Measurements from ENCODE around the gene PRAC1. TPM values are rescaled to one million over a fixed set of nuclear protein-coding genes. Genes with fewer than 3 reads are reported as not detected.

The PRAC1 gene
- total RNA-seq, 4 donors from 2014 or later, result not detected

- Histone ChIP-seq H3K4me1 (peaks cover 11 to 36% (median 27%) of the 10 kb centered on the region in 4 donors), H3K36me3 (no peaks in the 10 kb centered on the region), H3K9me3 (no peaks in the 10 kb centered on the region), H3K27me3 (peaks cover 10 to 100% (median 96%) of the 10 kb centered on the region in 4 donors), H3K27ac (replicated peaks in 1 of 4) (no peak overlapping the region), H3K4me3 (no peak overlapping the region)
- TF ChIP-seq, protein P1, sequence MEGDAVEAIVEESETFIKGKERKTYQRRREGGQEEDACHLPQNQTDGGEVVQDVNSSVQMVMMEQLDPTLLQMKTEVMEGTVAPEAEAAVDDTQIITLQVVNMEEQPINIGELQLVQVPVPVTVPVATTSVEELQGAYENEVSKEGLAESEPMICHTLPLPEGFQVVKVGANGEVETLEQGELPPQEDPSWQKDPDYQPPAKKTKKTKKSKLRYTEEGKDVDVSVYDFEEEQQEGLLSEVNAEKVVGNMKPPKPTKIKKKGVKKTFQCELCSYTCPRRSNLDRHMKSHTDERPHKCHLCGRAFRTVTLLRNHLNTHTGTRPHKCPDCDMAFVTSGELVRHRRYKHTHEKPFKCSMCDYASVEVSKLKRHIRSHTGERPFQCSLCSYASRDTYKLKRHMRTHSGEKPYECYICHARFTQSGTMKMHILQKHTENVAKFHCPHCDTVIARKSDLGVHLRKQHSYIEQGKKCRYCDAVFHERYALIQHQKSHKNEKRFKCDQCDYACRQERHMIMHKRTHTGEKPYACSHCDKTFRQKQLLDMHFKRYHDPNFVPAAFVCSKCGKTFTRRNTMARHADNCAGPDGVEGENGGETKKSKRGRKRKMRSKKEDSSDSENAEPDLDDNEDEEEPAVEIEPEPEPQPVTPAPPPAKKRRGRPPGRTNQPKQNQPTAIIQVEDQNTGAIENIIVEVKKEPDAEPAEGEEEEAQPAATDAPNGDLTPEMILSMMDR (IDR thresholded peaks at IDR 0.05), result no peak
- no peak for DNase-seq (ENCODE audit: extremely low spot score)
- intact Hi-C loops (cut with DNase I), result no loop called here
- 7% methylated on average over 13 of the region's 13 CpGs for WGBS
These were observed 29.5 kb upstream of the PRAC1 start for GRCh38 chr17:48751733-48752398.

GRCh38 chr17:48751172-48751571 is 28.9 kb upstream of the PRAC1 start:
- no peak for DNase-seq (ENCODE audit: extremely low spot score)
- 6% methylated on average over 3 of the region's 3 CpGs for WGBS
- H3K27ac ChIP-seq (replicated peaks in 1 of 4), result no peak overlapping the region
- intact Hi-C loops (cut with DNase I), result no loop called here
- H3K36me3 ChIP-seq, result no peaks in the 10 kb centered on the region
- no peaks in the 10 kb centered on the region for H3K9me3 ChIP-seq
- peaks cover 11 to 36% (median 27%) of the 10 kb centered on the region in 4 donors for H3K4me1 ChIP-seq
- peaks cover 11 to 100% (median 98%) of the 10 kb centered on the region in 4 donors for H3K27me3 ChIP-seq
- H3K4me3 ChIP-seq, result no peak overlapping the region
- TF ChIP-seq POLR2A (IDR thresholded peaks at IDR 0.05; ENCODE audit: low read depth) (no peak), POLR2AphosphoS5 (IDR thresholded peaks at IDR 0.05) (no peak), EP300 (IDR thresholded peaks at IDR 0.05) (no peak)
- TF ChIP-seq, protein P1 (IDR thresholded peaks at IDR 0.05), result no peak

- H3K36me3 ChIP-seq, result no peaks in the 10 kb centered on the region
- no peak overlapping the region for H3K27ac ChIP-seq (replicated peaks in 1 of 4)
- no peak overlapping the region for H3K4me3 ChIP-seq
- intact Hi-C loops (cut with DNase I), result no loop called here
- 8% methylated on average over 29 of the region's 32 CpGs for WGBS
- no peaks in the 10 kb centered on the region for H3K9me3 ChIP-seq
- no peak for DNase-seq (ENCODE audit: extremely low spot score)
- peaks cover 11 to 100% (median 96%) of the 10 kb centered on the region in 4 donors for H3K27me3 ChIP-seq
- H3K4me1 ChIP-seq, result peaks cover 7 to 32% (median 23%) of the 10 kb centered on the region in 4 donors
- TF ChIP-seq EP300 (IDR thresholded peaks at IDR 0.05) (no peak), POLR2A (IDR thresholded peaks at IDR 0.05; ENCODE audit: low read depth) (no peak), POLR2AphosphoS5 (IDR thresholded peaks at IDR 0.05) (no peak)
- TF ChIP-seq, protein P1 (IDR thresholded peaks at IDR 0.05), result no peak
These were observed 27.6 kb upstream of the PRAC1 start for GRCh38 chr17:48749621-48750553.

- Histone ChIP-seq H3K27me3 (peaks cover 11 to 100% (median 95%) of the 10 kb centered on the region in 4 donors), H3K4me3 (no peak overlapping the region), H3K36me3 (no peaks in the 10 kb centered on the region), H3K27ac (replicated peaks in 1 of 4) (no peak overlapping the region), H3K9me3 (no peaks in the 10 kb centered on the region), H3K4me1 (peaks cover 0 to 23% (median 14%) of the 10 kb centered on the region in 4 donors)
- WGBS, result 26% methylated on average over 16 of the region's 16 CpGs
- intact Hi-C loops (cut with DNase I), result no loop called here
- no peak for TF ChIP-seq EP300 (IDR thresholded peaks at IDR 0.05)
- TF ChIP-seq POLR2A (IDR thresholded peaks at IDR 0.05; ENCODE audit: low read depth), result no peak
- TF ChIP-seq, protein P1 (IDR thresholded peaks at IDR 0.05), result no peak
- TF ChIP-seq POLR2AphosphoS5 (IDR thresholded peaks at IDR 0.05), result no peak
- no peak for DNase-seq (ENCODE audit: extremely low spot score)
These were observed 26.6 kb upstream of the PRAC1 start for GRCh38 chr17:48748718-48749566.
